CMK (cell line): ENCODE results near the gene RAP1GAP2.
"Not testable (repeated sequence)": the region's sequence is repeated elsewhere in the genome, so short reads cannot be mapped to it uniquely, and the experiment has no call there.

Source experiments
- DNase-seq: peaks from one replicate; pipeline ENCODE4 v3.0.0-alpha.2; 2010; ENCODE audit warnings: low read depth

Gene RAP1GAP2

GRCh38 chr17:2814481-2815341, 18.5 kb downstream of the RAP1GAP2 start:
- DNase-seq: no peak

GRCh38 chr17:2815781-2816185, 19.5 kb downstream of the RAP1GAP2 start:
- no peak for DNase-seq

GRCh38 chr17:2816688-2817087, 20.4 kb downstream of the RAP1GAP2 start:
- DNase-seq: no peak

- DNase-seq: not testable (repeated sequence)
Observed at GRCh38 chr17:2819294-2819693, 23.1 kb downstream of the RAP1GAP2 start.

GRCh38 chr17:2819921-2820501, 23.8 kb downstream of the RAP1GAP2 start:
- DNase-seq: no peak

GRCh38 chr17:2821868-2822267, 25.6 kb downstream of the RAP1GAP2 start:
- no peak for DNase-seq

- DNase-seq: no peak
Observed at GRCh38 chr17:2822358-2822757, 26.1 kb downstream of the RAP1GAP2 start.

GRCh38 chr17:2825253-2825970, 29.2 kb downstream of the RAP1GAP2 start:
- no peak for DNase-seq

- no peak for DNase-seq
Observed at GRCh38 chr17:2828397-2829038, 32.3 kb downstream of the RAP1GAP2 start.

- DNase-seq: no peak
Observed at GRCh38 chr17:2830678-2831077, 34.4 kb downstream of the RAP1GAP2 start.

GRCh38 chr17:2835780-2836179, 39.5 kb downstream of the RAP1GAP2 start:
- DNase-seq: no peak

- DNase-seq: no peak
Observed at GRCh38 chr17:2837147-2837561, 40.9 kb downstream of the RAP1GAP2 start.

GRCh38 chr17:2841606-2842005, 45.4 kb downstream of the RAP1GAP2 start:
- DNase-seq: no peak

- no peak for DNase-seq
Observed at GRCh38 chr17:2842464-2842863, 46.2 kb downstream of the RAP1GAP2 start.

- no peak for DNase-seq
Observed at GRCh38 chr17:2844416-2844815, 48.2 kb downstream of the RAP1GAP2 start.

GRCh38 chr17:2847381-2848333, 51.4 kb downstream of the RAP1GAP2 start:
- DNase-seq: no peak

GRCh38 chr17:2849327-2849670, 53.1 kb downstream of the RAP1GAP2 start:
- DNase-seq: no peak

GRCh38 chr17:2850991-2851390, 54.8 kb downstream of the RAP1GAP2 start:
- DNase-seq: no peak

GRCh38 chr17:2851615-2852014, 55.4 kb downstream of the RAP1GAP2 start:
- DNase-seq: no peak

GRCh38 chr17:2852221-2852620, 56.0 kb downstream of the RAP1GAP2 start:
- DNase-seq: no peak

GRCh38 chr17:2852729-2853282, 56.6 kb downstream of the RAP1GAP2 start:
- no peak for DNase-seq
